LNCAP (cell line): ENCODE data around the gene OTOG.

Experiments used
- TF ChIP-seq, protein P1 (sequence below): fragments of 450-650 bp; IDR thresholded peaks from 2 replicates; pipeline ENCODE4 v1.5.1; 2017; ENCODE audit warnings: mild to moderate bottlenecking

The OTOG gene

DNA sequence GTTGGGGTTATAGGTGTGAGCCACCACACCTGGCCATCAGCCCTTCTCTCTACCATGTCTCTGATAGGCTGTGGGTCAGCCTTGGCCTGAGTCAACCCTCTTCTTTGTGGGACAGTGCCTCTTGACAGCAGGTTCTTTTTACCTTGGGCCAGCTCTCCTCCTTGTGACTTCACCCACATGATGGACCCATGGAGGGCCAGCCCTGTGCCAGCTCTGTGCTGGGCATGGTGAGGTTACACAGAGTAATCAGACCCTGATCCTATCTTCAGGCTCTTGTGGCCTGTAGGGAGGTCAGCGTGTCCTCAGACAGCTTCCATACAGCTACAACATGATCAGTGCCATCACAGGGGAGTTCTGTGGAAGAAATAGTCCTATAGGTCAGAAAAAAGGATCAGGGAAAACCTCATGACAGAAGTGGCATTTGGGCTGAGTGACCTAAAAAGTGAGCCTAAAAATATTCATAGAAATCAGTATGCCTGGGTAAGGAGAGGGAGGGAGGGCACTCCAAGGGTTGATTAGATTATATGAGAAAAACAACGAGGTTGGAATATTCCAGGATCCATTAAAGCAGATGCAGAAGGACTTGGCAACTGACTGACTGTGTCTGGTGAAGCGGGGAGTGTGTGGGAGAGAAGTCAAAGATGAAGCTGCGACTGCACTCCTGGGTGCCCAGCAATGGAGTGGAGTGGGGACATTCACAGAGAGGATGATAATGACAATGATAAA, 17.1 kb downstream of the OTOG start:
- TF ChIP-seq, protein P1, sequence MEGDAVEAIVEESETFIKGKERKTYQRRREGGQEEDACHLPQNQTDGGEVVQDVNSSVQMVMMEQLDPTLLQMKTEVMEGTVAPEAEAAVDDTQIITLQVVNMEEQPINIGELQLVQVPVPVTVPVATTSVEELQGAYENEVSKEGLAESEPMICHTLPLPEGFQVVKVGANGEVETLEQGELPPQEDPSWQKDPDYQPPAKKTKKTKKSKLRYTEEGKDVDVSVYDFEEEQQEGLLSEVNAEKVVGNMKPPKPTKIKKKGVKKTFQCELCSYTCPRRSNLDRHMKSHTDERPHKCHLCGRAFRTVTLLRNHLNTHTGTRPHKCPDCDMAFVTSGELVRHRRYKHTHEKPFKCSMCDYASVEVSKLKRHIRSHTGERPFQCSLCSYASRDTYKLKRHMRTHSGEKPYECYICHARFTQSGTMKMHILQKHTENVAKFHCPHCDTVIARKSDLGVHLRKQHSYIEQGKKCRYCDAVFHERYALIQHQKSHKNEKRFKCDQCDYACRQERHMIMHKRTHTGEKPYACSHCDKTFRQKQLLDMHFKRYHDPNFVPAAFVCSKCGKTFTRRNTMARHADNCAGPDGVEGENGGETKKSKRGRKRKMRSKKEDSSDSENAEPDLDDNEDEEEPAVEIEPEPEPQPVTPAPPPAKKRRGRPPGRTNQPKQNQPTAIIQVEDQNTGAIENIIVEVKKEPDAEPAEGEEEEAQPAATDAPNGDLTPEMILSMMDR = no peak

DNA sequence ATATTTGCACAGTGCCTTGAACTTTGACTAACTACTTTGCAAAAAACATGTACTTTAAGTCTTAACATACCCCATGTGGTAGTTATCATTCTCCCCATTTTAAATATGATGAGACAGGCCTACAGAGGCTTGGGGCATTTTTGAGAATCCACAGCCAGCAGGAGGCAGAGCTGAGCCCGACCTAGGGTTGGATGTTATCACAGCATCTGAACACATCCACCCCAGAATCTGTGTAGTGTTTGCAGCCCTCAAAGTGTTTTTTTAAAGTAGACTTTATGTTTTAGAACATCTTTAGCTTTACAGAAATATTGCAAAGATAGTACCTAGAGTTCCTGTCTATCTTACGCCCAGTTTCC, 17.6 kb downstream of the OTOG start:
- TF ChIP-seq, protein P1 = peak; percentile 59

DNA sequence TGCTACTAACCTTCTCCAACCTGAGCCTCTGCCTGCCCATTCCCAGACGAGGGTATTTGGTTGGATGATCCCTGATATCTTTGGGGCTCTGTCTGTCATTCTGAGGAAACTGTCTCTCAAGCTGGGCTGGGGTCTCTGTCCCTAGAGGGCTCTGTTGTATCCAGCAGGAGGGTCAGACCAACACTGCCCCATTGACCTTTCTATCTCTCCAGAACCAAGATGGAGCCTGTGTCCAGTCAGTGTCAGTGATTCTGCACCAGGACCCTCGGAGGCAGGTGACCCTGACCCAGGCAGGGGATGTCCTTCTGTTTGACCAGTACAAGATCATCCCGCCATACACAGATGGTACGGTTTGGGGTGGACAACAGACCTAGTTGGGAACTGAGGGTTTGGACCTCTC, 21.9 kb downstream of the OTOG start:
- TF ChIP-seq, protein P1 = no peak

DNA sequence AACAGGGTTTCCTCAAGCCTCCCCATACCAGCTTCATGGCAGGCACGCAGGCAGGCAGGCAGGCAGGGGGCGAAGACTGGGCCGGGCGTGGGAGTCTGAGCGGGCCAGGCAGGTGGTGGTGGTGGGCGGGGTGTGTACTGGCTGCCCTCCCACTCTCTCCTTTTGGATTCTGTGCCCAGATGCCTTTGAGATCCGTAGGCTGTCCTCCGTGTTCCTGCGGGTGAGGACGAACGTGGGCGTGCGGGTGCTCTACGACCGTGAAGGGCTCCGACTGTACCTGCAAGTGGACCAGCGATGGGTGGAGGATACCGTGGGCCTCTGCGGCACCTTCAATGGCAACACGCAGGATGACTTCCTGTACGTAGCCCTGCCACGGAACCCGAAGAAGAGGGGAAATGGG, 23.0 kb downstream of the OTOG start:
- TF ChIP-seq, protein P1 = no peak

DNA sequence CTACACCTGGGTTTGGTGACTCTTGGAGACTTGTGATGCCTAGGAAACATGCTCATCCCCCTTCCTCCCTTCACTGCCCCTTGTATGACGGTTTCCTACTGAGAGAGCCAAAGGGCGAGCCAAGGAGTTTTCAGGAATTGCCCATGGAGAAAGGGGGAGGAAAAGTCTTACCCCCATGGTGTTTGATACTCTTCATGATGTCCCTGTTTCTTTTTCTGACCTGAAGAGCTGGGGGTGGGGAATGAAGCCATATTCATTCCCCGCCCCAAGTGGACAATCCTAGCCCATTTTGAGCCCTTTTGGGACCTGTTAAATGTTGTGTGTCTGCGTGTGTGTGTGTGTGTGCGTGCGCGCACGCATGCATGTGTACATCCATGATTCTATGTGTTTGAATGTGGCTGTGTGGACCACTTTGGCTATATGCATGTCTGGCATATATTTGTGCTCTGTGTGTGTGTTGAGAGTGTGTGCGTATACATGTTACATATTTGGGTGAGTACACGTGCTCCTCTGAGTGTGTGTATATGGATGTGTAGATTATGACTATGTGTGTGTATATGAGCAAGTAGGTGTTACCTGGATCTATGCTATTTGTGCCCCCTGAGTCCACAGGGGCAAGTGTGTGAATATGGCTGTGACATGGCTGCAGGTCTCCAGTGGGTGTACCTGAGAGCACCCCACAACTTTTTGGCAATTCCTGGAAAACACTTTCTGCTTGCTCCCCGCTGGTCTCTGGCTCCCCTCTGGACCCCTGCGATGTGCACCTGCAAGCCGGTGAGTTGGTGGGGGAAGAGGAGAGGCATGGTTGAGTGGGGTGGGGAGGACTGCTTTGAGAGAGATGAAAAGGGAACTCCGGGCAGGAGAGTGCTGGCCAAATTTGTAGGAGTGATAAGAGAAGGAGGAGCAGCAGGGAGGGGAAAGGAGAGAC, 24.6 kb downstream of the OTOG start:
- TF ChIP-seq, protein P1 = no peak

DNA sequence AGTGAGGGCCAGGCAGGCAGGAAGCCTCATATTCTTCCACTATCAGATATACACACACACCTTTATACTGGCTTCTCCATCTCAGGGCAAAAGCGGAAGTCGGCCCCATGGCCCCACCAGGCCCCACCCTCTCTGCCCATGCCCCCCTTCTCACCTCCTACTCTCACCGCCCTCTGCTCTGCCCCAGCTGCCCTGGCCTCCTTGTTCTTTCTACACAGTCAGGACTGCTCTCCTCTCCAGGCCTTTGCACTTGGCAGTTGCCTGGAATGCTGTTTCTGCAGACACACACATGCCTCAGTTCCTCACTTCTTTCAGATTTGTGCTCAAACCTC, 25.3 kb downstream of the OTOG start:
- TF ChIP-seq, protein P1 = no peak

DNA sequence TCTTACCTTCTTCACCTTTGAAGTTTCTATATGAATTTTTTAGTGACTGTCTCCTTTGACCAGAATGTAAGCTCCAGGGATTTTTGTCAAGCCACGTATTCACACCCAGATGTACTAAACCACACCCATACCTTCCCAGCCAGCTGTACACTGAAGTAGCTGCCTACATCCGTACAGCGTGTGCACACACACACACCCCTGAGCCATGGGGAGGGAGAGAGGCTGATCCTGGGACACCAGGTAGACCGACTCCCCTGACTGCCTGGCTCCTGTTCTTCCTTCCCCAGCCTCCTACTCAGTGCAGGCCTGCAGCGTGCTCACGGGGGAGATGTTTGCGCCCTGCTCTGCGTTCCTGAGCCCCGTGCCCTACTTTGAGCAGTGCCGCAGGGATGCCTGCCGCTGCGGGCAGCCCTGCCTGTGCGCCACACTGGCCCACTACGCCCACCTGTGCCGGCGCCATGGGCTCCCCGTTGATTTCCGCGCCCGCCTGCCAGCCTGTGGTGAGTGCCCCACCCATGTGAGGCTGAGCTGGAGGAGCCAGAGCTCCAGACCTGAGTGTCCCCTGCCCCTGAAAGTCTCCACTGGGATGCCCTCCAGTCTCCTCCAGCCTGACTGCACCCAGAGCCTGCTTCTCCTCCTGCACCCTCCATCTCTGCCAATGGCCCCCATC, 25.9 kb downstream of the OTOG start:
- TF ChIP-seq, protein P1 = no peak
